Uterus (tissue), 4 donors: ENCODE data around the gene TOX3. TPM values are rescaled to one million over a fixed set of nuclear protein-coding genes. Genes with fewer than 3 reads are reported as not detected.

Experiments
- DNase-seq, 2 donors: peaks; one replicate each; pipeline ENCODE4 v3.0.0-alpha.2; 2019 to 2020
- H3K27ac ChIP-seq, 2 donors: fragments of 200-600 bp; sonication (generic); 1 replicate in 1 of 2; 2 replicates in 1 of 2; pipeline ENCODE4 v1.5.1; 2016 to 2018
- H3K27me3 ChIP-seq, 2 donors: fragments of 200-600 bp; sonication (generic); one replicate each; pipeline ENCODE4 v1.5.1; 2018 to 2019; ENCODE audit warnings: control low read depth in 1 of 2
- H3K36me3 ChIP-seq, 2 donors: fragments of 200-600 bp; sonication (generic); one replicate each; pipeline ENCODE4 v1.5.1; 2019; ENCODE audit warnings: control low read depth in 1 of 2
- H3K4me1 ChIP-seq, 2 donors: fragments of 200-600 bp; sonication (generic); one replicate each; pipeline ENCODE4 v1.5.1; 2018 to 2019; ENCODE audit warnings: control low read depth in 1 of 2
- H3K4me3 ChIP-seq, 2 donors: fragments of 200-600 bp; sonication (generic); 1 replicate in 1 of 2; 2 replicates in 1 of 2; pipeline ENCODE4 v1.5.1; 2018 to 2019; ENCODE audit warnings: mild to moderate bottlenecking in 1 of 2
- H3K9me3 ChIP-seq, 2 donors: fragments of 200-600 bp; sonication (generic); one replicate each; pipeline ENCODE4 v1.5.1; 2019; ENCODE audit warnings: control low read depth in 1 of 2
- CTCF ChIP-seq, 4 experiments: fragments of 200-600 bp in 2 of 4; fragments of 450-650 bp in 2 of 4; sonication (generic) in 2 of 4; IDR thresholded peaks; one replicate each; pipeline ENCODE4 v1.5.1; 2016 to 2019; ENCODE audit warnings: antibody characterized with exemption in 4 of 4, mild to moderate bottlenecking in 2 of 4, moderate library complexity in 1 of 4
- POLR2A ChIP-seq, 2 donors: fragments of 450-650 bp; IDR thresholded peaks; one replicate each; pipeline ENCODE4 v1.6.1; 2016; ENCODE audit warnings: antibody characterized with exemption in 2 of 2, mild to moderate bottlenecking in 1 of 2, moderate library complexity in 1 of 2
- intact Hi-C: fragments of 100-400 bp; cut with DNase I; formaldehyde crosslinking; loops from one replicate; pipeline ENCODE4 v1.15.1; 2023; ENCODE audit warnings: low total_unique reads
- total RNA-seq, 4 donors: library from RNA; depleted of rRNA in 3 of 4; stranded (reverse); fragments of >200 nt in 3 of 4; gene quantifications; one replicate each; pipeline versions ENCODE4 v1.1.0 to v1.2.4, GENCODE V29; 2014 to 2023
- donor health status: DM: yes; HTN: yes; CAD: no.

Gene TOX3
- total RNA-seq, 4 donors from 2014 or later = 0.55 to 1.2 TPM; not detected in 2

- Histone ChIP-seq H3K27me3 (peaks cover 0 to 3% of the 10 kb centered on the region in 2 donors), H3K36me3 (no peaks in the 10 kb centered on the region), H3K9me3 (no peaks in the 10 kb centered on the region), H3K27ac (no peak overlapping the region), H3K4me3 (no peak overlapping the region), H3K4me1 (no peaks in the 10 kb centered on the region)
- intact Hi-C loops = no loop called here
- TF ChIP-seq POLR2A (IDR thresholded peaks at IDR 0.05) (no peak), CTCF (IDR thresholded peaks at IDR 0.05) (no peak)
- DNase-seq = no peak
These were observed 9.1 kb upstream of the TOX3 start for GRCh38 chr16:52556083-52556482.

DNA sequence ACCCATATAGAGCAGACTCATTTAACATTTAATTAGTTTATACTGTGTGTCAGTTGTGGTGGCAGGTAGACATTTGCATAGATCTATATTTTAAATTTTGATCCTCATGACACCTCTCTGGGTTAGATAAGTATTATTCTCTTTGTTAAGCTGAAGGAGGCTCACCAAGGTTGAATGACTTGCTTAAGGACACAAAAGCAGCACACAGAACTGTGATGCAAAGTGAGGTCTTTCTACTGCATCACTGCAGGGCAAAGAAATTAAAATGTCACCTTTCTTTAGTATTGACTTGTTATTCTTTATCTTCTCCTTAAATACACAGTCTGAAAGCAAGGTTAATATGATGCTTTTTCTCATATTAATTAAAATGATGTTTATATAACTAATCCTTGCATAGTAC is 8.6 kb upstream of the TOX3 start:
- TF ChIP-seq POLR2A (IDR thresholded peaks at IDR 0.05) (no peak), CTCF (IDR thresholded peaks at IDR 0.05) (no peak)
- intact Hi-C loops = no loop called here
- DNase-seq = no peak

GRCh38 chr16:52554334-52554733 is 7.4 kb upstream of the TOX3 start:
- no peak overlapping the region for H3K27ac ChIP-seq
- no peak for TF ChIP-seq CTCF (IDR thresholded peaks at IDR 0.05)
- no peak for TF ChIP-seq POLR2A (IDR thresholded peaks at IDR 0.05)
- H3K9me3 ChIP-seq = no peaks in the 10 kb centered on the region
- intact Hi-C loops = no loop called here
- H3K36me3 ChIP-seq = no peaks in the 10 kb centered on the region
- peaks cover 0 to 3% of the 10 kb centered on the region in 2 donors for H3K27me3 ChIP-seq
- no peaks in the 10 kb centered on the region for H3K4me1 ChIP-seq
- no peak for DNase-seq
- no peak overlapping the region for H3K4me3 ChIP-seq

More for the DNA sequence above, 8.6 kb upstream of the TOX3 start:
- Histone ChIP-seq H3K27ac (no peak overlapping the region), H3K4me3 (no peak overlapping the region), H3K4me1 (no peaks in the 10 kb centered on the region), H3K27me3 (peaks cover 0 to 3% of the 10 kb centered on the region in 2 donors), H3K36me3 (no peaks in the 10 kb centered on the region), H3K9me3 (no peaks in the 10 kb centered on the region)

DNA sequence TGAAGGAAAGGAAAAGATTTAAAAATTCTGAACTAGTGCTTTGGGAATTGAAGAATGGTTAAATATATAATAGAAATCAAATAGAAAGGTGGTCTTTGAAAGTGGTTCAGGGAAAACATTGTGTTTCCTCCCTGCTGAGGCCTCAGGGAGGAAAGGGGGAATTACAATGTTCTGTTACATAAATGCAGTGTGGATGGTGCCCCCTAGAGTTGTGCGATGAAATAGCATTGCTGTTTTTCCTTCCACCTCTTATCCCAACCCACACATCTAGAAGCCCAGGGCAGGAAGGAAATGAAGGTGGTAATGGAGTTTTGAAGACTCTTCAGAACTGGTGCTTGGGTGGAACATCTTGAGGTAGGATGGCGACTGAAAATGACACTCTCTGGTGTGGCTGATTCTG is 6.4 kb upstream of the TOX3 start:
- TF ChIP-seq POLR2A (IDR thresholded peaks at IDR 0.05) (no peak), CTCF (IDR thresholded peaks at IDR 0.05) (no peak)
- Histone ChIP-seq H3K36me3 (no peaks in the 10 kb centered on the region), H3K4me1 (no peaks in the 10 kb centered on the region), H3K27me3 (peaks cover 0 to 3% of the 10 kb centered on the region in 2 donors), H3K9me3 (no peaks in the 10 kb centered on the region), H3K4me3 (no peak overlapping the region), H3K27ac (no peak overlapping the region)
- intact Hi-C loops = no loop called here
- no peak for DNase-seq

GRCh38 chr16:52552643-52553042 is 5.7 kb upstream of the TOX3 start:
- no peaks in the 10 kb centered on the region for H3K9me3 ChIP-seq
- H3K36me3 ChIP-seq = no peaks in the 10 kb centered on the region
- H3K4me1 ChIP-seq = no peaks in the 10 kb centered on the region
- H3K27me3 ChIP-seq = peaks cover 0 to 3% of the 10 kb centered on the region in 2 donors
- H3K4me3 ChIP-seq = no peak overlapping the region
- DNase-seq = no peak
- TF ChIP-seq CTCF (IDR thresholded peaks at IDR 0.05) (no peak), POLR2A (IDR thresholded peaks at IDR 0.05) (no peak)
- no peak overlapping the region for H3K27ac ChIP-seq
- intact Hi-C loops = no loop called here
